HG02571 (cell line): ENCODE measurements around the gene IFT172.
A peak's percentile ranks its signal among the peaks of the same experiment; 100 is the strongest.

Experiments
- ATAC-seq: cut with Tn5 transposase; IDR thresholded peaks from one replicate; pipeline ENCODE4 v1.9.1; 2021; ENCODE audit warnings: mild to moderate bottlenecking, moderate library complexity; ENCODE audit not compliant: unreplicated experiment

IFT172 gene

DNA sequence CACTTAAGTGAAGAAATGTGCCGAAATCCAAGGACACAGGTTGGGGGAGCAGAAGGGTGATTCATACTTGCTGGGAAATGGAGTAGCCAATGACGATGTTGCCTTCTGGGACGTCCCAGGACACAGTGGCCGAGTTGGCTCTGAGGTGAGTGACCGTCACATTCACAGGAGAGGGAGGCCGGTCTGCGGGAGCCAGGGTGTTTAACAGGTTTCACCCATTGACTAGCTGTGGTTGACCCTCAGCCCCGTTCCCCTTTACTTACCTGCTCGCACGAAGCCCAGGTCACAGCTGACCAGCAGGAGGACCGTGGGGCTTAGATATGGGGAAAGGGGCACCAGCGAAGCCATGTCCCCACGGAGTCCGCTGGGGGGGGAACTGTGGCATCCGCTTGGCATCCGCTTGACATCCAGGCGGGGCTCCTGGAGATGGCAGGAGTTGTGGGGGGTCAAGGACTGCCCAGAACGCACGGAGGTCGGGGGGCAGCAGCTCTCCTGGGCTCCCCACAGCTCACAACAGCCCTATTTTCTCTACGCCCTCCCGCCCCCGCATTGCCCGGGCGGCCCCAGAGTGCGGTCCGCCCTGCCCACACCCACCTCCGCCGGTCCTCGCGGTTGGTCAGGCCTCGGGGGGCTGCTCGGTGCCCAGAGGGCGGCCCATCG lies 4.9 kb upstream of the IFT172 start:
- ATAC-seq, result no peak

DNA sequence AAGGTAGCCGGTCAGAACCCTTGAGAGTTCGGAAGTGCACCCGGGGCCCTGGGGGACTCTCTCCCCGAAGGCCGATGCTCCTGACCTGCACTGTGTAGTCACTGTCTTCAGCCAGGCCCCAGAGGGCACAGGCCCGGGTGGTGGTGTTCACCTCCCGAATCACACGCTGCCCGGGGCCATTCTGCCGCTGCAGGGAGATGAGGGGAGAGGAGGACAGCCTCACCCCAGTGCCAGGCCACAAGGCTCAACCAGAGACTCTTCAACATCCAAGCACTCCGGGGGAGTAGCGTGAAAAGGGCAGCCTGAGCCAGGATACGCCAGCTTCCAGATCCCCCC lies 4.4 kb upstream of the IFT172 start:
- ATAC-seq, result no peak

DNA sequence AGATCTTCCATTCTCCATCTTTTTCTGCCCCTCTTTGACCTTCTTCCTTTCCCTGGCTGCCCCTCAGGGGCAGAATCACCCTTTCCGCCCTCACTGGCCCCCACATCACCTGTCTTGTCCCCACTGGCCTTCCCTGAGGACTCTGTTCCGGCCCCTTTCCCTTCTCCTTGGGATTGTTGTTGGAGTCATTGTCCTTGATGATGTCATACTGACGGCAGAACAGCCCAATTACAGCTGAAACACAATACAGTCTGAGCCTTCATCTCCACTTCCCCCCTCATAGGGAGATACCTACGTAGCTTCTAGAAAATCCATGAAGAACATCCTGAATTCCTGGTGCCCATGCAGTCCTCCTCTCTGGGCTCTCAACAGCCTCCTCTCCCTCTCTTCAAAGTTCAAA lies 3.0 kb upstream of the IFT172 start:
- no peak for ATAC-seq

DNA sequence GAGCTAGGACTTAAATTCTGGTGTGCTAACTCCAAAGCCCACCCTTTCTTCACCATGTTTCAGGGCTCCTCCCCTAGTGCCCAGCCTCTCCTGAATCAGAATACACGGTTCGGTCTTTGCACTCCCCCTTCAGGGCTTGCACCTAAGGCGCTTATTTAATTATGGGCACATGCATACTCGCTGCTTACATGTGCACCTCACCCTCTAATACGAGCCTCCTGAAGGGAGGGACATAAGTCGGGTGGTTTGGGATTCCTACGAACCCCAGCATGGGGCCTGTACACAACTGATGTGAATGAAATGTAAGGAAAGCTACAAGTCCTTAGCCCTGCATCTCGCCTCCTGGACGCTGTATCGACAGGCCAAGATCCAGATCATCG lies 435 bp downstream of the IFT172 start:
- ATAC-seq, result no peak

DNA sequence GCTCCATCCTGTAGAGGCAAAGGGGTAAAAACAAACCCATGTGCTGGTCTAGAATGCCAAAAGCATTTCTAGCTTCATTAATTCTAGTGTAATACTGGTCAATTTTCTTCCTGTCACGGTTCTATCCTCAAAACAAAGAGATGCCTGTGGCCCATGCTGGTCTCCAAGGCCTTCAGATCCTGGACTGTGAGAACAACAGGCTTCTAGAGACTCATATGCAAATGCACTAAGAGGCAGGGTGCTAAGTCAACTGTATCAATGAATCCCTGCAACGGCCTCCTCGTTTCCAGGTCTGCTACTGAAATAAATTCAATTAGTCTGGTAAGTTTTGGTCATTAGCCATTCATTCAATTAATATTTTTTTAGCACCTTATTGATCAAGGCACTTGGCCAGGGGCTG lies 4.0 kb downstream of the IFT172 start:
- ATAC-seq, result no peak

DNA sequence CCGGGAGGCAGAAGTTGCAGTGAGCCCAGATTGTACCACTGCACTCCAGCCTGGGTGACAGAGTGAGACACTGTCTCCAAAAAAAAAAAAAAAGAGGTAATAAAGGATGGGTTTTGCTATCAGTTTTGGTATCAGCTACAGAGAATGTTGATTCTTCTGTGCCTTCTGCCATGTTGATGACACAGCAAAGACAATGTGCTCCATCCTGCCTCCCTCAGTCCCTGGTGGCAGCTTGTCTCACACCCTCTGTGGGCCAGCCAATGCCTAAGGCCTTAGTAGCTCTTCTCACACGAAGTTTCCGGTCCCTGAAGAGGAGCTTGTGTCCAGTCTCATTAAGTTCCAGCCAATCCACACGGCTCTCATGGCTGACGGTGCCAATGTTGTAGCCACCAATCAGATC lies 17.6 kb downstream of the IFT172 start:
- no peak for ATAC-seq

DNA sequence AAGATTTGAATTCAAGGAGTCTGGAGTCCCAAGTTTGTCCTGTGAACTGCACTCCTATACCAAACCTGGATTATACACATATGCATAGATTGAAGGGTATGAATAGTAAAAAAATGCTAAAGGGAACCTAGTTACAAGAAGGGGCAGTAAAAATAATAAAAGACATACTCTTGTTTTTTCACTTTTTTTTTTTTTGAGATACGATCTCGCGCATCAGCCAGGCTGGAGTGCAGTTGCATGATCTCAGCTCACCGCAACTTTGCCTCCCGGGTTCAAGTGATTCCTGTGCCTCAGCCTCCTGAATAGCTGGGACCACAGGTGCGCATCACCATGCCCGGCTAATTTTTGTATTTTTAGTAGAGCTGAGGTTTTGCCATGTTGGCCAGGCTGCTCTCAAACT lies 25.1 kb downstream of the IFT172 start:
- no peak for ATAC-seq

DNA sequence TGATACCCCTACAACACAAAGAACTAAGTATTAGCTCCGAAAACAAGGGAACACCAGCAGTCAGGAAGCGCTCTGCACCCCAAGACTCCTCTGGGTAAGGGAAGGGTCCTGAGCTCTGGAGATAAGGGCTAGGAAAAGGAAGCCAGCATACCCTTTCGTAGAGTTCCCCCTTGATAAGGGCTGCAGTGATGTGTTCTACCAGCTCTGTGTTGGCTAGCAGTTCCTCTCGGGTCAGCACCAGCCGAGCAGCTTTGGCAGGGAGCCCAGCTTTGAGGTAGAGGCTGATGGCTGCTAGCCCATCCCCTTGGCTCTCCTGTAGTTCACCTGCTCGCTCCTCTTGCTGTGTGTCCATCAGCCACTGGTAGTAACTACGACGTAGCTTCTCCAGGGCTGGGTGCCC lies 28.4 kb downstream of the IFT172 start:
- ATAC-seq, result no peak

DNA sequence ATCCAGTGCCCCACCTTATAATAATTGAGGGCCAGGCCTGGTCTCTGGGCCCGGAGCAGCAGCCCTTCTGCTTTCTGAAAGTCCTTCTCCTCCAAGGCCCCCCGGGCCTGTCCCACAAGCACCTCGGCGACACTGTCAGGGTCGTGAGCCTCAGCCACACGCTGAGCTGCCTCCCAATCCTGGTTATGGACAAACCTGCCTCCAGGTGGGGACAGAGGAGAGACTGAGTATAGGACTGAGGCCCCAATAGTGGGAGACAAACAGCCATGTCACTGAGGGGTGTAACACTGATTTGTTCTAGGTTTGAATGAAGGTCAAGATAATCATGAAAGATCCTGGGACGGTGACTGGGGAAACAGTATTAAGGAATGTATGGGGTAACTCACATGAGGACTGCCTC lies 35.6 kb downstream of the IFT172 start:
- no peak for ATAC-seq

DNA sequence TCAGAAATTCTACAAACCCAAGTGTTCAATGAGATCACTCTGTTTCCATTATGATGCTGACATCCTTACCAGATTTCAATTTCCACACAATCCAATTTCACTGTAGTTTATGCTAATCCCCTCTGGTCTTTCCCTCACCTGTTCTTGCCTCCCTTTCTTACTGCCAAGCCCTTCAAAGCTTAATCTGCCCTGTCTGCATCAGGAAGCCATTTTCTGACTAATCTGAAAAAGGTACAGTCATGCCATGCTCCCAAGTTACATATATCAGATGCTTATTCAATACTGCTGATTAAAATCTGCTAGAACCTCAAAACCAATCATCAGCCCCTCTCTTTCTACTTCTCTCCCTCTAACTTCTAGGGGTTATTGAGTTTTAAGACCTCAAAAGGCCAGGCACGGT lies 38.4 kb downstream of the IFT172 start:
- no peak for ATAC-seq

DNA sequence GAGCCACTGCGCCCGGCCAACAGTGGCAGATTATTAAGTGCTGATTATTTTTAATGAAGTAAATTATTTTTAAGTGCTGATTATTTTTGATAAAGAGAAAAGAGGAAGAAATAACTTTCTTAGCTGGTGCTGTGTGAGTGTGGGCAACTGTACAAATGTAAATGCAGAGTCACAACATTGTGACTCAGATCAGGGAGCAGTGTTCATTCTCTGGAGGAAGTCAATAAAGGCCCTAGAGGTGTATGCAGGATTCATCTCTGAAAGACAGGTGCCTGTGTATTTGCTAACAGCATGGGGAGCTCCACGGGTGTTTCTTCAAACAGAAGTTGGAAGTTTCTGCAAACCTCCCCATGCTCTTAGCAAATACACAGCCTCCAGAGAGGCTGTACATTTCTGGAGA lies 41.2 kb downstream of the IFT172 start:
- no peak for ATAC-seq

DNA sequence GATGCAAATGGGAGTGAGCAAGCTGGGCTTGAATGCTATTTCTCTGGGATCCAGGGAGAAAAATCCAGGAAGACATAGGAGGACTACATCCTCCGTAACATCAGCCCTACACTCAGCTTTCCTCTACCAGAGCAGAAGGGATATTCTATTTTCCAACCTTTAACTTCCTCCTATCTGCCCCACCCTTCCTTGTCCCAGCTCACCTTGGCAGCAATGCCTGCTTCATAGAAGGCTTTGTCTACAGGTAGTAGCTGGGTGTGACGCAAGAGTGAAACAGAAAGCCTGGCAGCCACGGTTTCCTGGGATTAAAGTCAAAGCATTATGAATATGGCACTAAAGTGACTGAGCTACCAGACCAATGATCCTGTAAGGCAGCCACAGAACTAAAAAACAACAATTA lies 43.5 kb downstream of the IFT172 start:
- ATAC-seq, result no peak

DNA sequence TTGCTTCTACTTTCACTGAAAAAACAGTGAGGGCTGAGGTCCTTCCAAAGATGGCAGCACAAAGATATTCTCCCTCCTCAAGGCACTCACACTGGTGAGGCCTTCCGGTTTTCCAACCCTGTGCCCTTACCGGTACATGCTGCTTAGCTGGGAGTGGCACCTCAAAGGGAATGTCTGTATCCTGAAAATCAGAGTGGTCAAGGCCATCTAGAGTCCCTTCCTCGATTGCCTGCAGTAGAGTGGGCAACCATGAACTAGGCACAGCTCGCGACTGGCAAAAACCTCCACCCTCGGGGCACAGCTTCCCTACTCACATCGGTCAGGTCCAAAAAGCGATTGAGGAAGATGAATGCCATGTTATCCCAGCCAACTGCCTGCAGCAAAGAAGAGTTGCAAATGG lies 43.9 kb downstream of the IFT172 start:
- no peak for ATAC-seq

DNA sequence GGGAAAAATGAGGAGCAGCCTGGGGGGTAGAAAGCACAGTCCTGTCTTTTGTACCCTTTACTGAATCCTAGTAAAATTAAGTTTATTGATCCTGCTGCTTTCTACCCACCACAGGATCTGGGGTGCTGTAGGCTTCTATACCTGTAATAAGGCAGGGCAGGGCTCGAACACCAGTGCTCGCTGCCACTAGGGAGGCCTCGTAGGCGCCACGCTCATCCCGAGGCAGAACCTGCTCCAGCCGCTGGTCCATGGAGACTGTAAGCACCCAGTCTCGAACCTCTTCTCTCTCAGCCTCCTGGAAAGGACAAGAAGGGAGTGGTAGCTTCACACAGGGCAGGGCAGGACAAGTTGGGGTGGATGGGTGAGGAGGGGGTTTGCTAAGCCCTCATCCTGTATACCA lies 44.4 kb downstream of the IFT172 start:
- no peak for ATAC-seq

DNA sequence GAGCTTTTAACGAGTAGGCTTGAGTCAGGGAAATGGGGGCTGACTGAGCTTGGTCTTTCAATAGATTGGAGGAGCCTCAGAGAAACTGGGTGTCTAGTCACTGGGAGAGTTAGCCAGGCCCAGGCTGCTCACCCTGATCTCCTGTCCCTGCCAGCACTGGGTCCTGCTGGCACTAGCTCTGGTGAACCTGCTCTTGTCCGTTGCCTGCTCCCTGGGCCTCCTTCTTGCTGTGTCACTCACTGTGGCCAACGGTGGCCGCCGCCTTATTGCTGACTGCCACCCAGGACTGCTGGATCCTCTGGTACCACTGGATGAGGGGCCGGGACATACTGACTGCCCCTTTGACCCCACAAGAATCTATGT lies 46.6 kb downstream of the IFT172 start:
- ATAC-seq, result no peak

DNA sequence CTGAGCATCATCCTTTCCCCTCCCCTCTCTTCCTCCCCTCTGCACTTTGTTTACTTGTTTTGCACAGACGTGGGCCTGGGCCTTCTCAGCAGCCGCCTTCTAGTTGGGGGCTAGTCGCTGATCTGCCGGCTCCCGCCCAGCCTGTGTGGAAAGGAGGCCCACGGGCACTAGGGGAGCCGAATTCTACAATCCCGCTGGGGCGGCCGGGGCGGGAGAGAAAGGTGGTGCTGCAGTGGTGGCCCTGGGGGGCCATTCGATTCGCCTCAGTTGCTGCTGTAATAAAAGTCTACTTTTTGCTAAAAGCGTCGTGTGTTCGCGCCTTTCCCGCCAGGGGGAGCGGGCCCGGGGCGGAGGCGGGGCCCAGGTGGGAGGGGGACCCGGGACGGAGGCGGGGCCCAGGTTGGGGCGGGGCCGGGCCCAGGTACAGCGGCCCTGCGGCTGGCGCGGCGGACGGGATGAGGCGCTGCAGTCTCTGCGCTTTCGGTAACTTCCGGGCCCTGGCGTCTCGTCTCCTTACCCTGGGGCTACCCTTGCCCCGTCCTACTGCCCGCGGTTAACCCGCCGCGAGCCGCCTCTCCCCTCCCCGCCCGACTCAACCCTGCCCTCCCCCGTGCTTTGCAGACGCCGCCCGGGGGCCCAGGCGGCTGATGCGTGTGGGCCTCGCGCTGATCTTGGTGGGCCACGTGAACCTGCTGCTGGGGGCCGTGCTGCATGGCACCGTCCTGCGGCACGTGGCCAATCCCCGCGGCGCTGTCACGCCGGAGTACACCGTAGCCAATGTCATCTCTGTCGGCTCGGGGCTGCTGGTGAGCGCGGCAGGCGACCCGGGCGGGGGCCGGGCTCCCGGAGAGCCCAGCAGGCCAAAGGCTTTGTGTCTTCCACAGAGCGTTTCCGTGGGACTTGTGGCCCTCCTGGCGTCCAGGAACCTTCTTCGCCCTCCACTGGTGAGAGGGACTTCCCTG lies 47.3 kb downstream of the IFT172 start, which contains the start of gene KRTCAP3:
TSS of gene KRTCAP3 (plus strand) at position 424 of the 962 bp plus-strand sequence. CDS start at position 456, 32 bp downstream.
- ATAC-seq, result no peak

DNA sequence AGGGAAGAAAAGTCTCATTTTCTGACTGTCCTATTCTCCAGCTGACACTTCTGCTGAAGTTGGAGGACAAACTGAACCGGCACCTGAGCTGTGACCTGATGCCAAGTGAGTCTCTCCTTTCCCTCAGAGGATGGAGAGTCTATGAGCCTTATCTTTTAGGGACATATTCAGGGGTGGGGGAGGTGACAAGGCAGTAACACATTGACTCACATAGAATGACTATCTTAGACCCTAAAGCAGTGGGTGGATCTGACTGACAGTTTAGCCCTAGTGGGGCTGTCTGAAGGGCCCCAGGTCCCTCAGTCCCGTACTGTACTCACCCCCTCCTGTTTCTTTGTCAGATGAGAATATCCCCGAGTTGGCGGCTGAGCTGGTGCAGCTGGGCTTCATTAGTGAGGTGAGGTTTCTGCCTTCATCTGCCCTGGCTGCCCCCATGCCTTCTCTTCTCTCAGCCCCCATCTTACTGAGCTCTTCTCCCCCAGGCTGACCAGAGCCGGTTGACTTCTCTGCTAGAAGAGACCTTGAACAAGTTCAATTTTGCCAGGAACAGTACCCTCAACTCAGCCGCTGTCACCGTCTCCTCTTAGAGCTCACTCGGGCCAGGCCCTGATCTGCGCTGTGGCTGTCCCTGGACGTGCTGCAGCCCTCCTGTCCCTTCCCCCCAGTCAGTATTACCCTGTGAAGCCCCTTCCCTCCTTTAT lies 48.2 kb downstream of the IFT172 start:
- no peak for ATAC-seq

DNA sequence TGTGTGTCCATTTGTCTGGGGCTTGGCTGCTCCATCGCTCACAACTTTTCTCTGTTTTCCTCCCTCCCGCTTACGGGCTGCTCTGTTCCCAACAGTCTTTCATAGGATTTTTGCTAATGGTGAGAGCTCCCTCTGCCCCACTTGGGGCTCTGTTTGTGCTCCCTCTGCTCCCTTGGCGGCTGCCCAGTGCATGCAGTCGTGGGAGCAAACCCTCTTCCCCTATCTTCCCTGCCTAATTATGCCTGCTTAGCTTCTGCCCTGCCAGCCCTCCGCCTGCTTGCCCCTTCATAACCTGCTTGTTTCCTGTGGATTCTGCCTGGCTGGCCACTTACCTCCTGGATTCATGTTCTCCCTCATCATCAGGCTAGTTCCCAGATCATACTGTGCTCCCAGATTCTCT lies 53.9 kb downstream of the IFT172 start:
- no peak for ATAC-seq

DNA sequence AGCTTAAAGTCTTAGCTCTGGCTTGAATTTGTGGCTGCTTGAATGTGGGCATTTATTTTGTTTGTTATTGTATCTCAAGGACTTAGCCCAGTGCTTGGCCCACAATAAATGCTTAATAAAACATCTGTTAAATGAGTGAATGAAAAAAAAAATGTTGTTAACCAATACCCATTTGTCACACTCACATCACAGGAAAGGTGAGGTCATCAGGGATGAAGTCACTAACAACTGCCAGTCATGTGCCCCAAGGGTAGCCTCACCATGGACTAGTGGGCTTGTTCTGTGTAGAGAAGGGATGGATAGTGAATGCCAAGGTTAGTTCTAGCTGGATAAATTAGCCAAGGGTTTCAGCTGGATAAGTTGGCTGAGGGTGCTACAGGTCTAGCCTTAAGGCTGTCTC lies 58.1 kb downstream of the IFT172 start:
- no peak for ATAC-seq

DNA sequence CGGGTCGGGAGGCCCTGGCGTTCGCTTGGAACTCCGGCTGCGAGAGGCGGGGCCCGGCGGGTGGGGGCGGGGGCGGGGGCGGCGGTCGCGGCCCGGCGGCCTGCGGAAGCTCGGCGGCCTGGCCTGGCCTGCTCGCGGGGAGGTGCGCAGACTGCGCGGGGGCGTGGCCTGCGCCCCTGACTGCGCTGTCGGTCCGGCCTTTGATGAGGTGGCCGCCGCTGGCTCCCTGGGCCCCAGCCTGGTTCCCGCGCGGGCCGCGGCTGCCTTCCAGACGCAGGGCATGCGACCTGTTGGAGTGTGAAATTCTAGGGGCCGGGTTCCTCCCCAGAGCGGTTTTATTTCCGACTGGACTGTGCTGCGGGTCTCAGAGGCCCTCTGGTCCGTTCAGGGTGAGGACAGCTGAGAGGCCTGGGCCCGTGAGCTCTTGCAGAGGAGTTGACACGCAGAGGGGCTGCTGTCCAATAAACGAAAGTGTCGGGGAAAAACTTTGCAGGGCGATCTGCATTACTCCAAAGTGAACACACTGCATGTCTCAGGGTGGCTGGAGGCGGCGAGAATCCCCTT lies 60.5 kb downstream of the IFT172 start:
- ATAC-seq, result peak; percentile 79

DNA sequence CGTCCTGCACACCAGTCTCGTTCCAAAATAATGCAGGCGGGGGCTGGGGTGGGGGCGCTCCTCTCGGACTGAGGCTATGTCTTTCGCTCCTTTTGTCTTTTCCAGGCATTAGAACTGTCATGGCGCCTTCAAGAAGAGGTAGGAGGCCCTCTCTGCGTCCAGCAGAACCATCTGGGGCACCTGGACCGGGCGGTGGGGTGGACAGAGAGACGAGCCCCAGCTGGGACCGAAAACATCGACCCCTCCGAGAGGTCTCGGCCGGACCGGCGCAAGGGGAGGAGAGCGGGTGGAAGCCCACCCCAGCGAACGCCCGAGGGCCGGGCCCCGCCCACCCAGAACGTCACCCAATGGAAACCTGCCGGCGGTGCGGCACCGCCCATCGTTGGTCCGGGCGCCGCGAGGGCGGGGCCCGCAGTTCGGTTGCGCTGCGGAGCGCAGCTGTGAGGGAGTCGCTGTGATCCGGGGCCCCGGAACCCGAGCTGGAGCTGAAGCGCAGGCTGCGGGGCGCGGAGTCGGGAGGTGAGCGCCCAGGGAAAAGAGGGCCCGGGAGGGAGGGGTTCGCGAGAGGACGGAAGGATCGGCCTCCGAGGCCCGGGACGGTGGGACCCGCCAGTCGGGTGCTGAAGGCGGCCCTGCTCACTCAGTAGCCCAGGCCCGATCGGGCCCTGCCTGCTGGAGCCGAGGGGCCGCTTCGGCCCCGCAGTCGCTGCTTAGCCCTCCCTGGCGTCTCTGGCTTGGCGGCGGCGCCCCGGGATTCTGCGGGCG lies 61.1 kb downstream of the IFT172 start, which contains the start of gene NRBP1:
TSS of gene NRBP1 (plus strand) at position 419 of the 765 bp plus-strand sequence. CDS start 4,643 bp downstream, outside the sequence.
- ATAC-seq, result peak; percentile 77
